Jurkat, Clone E6-1 (cell line): Measurements from ENCODE around the gene CNTLN.
A peak's percentile ranks its signal among the peaks of the same experiment; 100 is the strongest.
"Not testable (repeated sequence)": the region's sequence is repeated elsewhere in the genome, so short reads cannot be mapped to it uniquely, and the experiment has no call there.

Experiments
- DNase-seq: peaks from one replicate; pipeline ENCODE4 v3.0.0-alpha.2; 2011; ENCODE audit warnings: low read depth, low spot score
- H3K4me3 ChIP-seq: 2 replicates; pipeline ENCODE4 v1.5.1; 2011; ENCODE audit warnings: mild to moderate bottlenecking, low read length, control low read depth, moderate library complexity

The CNTLN gene

DNA sequence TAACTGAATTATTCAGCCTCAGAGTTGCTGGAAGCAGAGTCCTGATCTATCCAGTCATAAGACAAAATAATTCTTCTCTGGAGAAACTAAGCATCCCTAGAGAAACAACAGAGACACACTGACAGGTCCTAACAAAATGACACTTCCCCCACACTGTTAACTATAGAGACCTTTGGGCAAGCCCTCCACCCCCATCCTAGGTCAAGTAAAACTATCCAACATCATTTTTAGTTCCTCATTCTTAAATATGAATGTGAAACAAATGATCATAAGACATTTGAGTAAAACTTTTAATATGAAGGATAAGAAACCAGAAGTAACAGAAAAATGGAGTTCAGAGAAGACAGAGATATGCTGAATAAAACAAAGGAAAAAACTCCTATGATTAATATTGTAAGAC, 30.9 kb downstream of the CNTLN start:
- no peak for DNase-seq
- H3K4me3 ChIP-seq: no peak overlapping the region

- DNase-seq: no peak
- no peak overlapping the region for H3K4me3 ChIP-seq
These were observed 31.5 kb downstream of the CNTLN start for GRCh38 chr9:17166346-17166745.

- peak; percentile 31 for DNase-seq
- no peak overlapping the region for H3K4me3 ChIP-seq
These were observed 36.7 kb downstream of the CNTLN start for GRCh38 chr9:17171309-17172094.

GRCh38 chr9:17177496-17177895, 42.7 kb downstream of the CNTLN start:
- not testable (repeated sequence) for H3K4me3 ChIP-seq, DNase-seq

DNA sequence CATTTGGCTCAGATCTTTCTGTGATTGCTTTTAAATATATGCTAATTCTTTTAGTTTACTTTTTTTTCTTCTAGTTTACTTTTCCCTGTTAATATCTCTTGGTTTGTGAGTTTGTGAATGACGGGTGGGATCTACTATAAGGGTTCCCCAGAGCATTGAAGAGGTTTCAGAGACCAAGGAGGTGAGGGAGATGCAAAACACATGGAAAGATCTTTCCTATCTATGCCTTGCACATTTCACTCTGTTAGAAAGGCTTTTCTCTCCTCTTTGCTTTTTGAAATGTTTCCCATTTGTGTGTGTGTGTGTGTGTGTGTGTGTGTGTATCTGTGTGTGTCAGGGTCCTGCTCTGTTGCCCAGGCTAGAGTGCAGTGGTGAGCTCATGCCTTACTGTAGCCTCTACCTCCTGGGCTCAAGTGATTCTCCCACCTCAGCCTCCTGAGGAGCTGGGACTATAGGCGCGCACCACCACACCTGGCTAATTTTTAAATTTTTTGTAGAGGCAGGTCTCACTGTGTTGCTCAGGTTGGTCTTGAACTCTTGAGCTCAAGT, 50.7 kb downstream of the CNTLN start:
- DNase-seq: no peak

DNA sequence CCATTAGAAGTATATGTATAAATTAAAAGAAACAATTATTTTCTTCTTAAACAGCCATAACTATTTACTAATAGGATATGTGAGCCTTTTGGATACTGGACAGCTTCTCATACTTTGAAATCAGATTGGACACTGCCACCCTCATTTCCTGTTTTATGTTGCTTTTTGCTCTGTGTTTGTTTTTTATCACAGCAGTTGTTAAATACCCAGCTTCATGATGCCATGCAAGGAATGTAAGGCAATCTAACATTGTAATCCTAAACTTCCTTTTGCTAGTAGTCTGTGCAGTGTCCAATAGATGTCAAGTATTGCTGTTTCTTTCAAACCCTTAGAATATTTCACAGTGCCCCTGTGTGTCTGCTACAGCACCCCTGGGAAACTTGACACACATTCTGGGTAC, 56.2 kb downstream of the CNTLN start:
- DNase-seq: no peak
- H3K4me3 ChIP-seq: no peak overlapping the region

More for the DNA sequence above, 50.7 kb downstream of the CNTLN start:
- H3K4me3 ChIP-seq: no peak overlapping the region

GRCh38 chr9:17204611-17205152, 69.8 kb downstream of the CNTLN start:
- no peak for DNase-seq

GRCh38 chr9:17216011-17216410, 81.2 kb downstream of the CNTLN start:
- no peak for DNase-seq
- H3K4me3 ChIP-seq: no peak overlapping the region

More at GRCh38 chr9:17204611-17205152, 69.8 kb downstream of the CNTLN start:
- H3K4me3 ChIP-seq: no peak overlapping the region

GRCh38 chr9:17216646-17217045, 81.8 kb downstream of the CNTLN start:
- H3K4me3 ChIP-seq: no peak overlapping the region
- DNase-seq: no peak

DNA sequence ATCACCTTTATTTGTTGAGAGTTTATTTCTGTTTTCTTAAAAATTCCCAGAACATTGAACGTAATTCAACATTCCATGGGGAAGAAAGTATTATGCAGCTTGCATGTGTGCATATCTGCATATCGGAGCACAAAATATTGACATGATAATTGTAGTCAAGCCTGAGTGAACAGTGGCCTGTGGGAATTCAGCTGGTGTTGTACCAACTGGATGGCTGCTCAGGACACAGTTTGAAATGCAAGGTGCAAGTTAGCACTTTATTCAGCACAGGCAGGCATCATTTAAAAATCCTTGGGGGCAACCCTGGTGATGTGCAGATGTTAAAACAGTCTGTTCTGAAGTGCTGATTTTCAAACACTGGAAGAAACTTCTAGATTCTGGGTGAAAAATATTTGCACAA, 82.4 kb downstream of the CNTLN start:
- no peak overlapping the region for H3K4me3 ChIP-seq
- no peak for DNase-seq

- H3K4me3 ChIP-seq: no peak overlapping the region
- no peak for DNase-seq
These were observed 84.4 kb downstream of the CNTLN start for GRCh38 chr9:17219261-17219660.

- DNase-seq: no peak
- H3K4me3 ChIP-seq: no peak overlapping the region
These were observed 88.1 kb downstream of the CNTLN start for GRCh38 chr9:17222932-17223331.

GRCh38 chr9:17225407-17225806, 90.6 kb downstream of the CNTLN start:
- no peak for DNase-seq
- no peak overlapping the region for H3K4me3 ChIP-seq

DNA sequence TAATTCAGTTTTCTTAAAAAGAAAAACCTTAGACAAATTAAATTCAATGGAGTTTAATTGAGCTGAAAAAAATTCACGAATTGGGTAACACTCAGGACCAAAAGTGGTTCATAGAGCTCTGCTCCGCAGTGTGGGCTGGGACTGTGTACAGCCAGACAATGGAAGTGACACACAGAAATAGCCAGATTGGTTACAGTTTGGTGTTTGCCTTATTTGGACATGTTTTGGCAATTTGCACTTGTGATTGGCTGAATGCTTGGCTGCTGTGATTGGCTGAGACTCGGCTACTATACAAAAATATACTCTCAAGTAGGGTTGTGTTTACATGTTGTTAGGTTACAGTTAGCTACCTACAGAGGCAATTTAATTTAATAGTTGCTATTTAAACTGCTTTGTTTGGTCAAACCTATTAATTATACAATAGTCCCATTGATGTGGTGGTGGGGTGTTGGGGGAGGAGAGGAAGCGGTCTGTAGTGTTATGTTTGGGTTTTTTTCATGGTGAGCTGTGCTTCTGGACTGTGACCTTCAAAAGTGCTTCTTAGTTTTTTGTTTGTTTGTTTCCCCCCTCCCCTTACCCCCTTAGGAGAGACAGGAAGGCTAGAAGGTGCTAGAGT, 95.2 kb downstream of the CNTLN start:
- no peak overlapping the region for H3K4me3 ChIP-seq
- DNase-seq: no peak

GRCh38 chr9:17230646-17231045, 95.8 kb downstream of the CNTLN start:
- DNase-seq: no peak
- H3K4me3 ChIP-seq: no peak overlapping the region

GRCh38 chr9:17236147-17236546, 101.3 kb downstream of the CNTLN start:
- no peak for DNase-seq
- no peak overlapping the region for H3K4me3 ChIP-seq

GRCh38 chr9:17246770-17247169, 111.9 kb downstream of the CNTLN start:
- H3K4me3 ChIP-seq: no peak overlapping the region
- no peak for DNase-seq

DNA sequence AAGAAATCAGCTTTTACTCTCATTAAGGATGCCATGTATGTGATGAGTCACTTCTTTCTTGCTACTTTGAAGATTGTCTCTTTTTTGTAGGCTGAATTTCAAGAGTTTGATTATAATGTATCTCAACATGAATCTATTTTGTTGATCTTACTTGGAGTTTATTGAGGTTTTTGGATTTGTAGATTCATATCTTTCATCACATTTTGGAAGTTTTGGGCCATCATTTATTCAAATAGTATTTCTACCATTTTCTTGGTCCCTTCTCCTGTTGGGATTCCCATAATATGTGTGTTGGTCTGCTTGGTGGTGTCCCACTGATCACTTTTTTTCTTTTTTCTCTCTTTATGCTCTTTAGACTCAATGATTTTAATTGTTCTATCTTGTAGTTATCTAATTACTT, 116.3 kb downstream of the CNTLN start:
- no peak overlapping the region for H3K4me3 ChIP-seq
- no peak for DNase-seq

GRCh38 chr9:17268531-17269188, 133.8 kb downstream of the CNTLN start:
- DNase-seq, H3K4me3 ChIP-seq: not testable (repeated sequence)

- H3K4me3 ChIP-seq: no peak overlapping the region
These were observed 135.0 kb downstream of the CNTLN start for GRCh38 chr9:17269799-17270198.

More at GRCh38 chr9:17269799-17270198, 135.0 kb downstream of the CNTLN start:
- DNase-seq: no peak
